KMS-11 (cell line): ENCODE measurements around the gene SOSTDC1.

Experiments used
- H2AFZ ChIP-seq: fragments of 200-600 bp; sonication (generic); 2 replicates; pipeline ENCODE4 v1.6.1; 2016; ENCODE audit warnings: antibody characterized with exemption, mixed run types, low read depth
- H3K27ac ChIP-seq: fragments of 200-600 bp; sonication (generic); 2 replicates; pipeline ENCODE4 v1.6.1; 2016; ENCODE audit warnings: mild to moderate bottlenecking, mixed run types
- H3K27me3 ChIP-seq: fragments of 200-600 bp; sonication (generic); 2 replicates; pipeline ENCODE4 v1.6.1; 2017; ENCODE audit warnings: mild to moderate bottlenecking, low read depth, mixed run types, moderate library complexity; ENCODE audit not compliant: insufficient read depth
- H3K36me3 ChIP-seq: fragments of 200-600 bp; sonication (generic); 2 replicates; pipeline ENCODE4 v1.6.1; 2017; ENCODE audit warnings: mild to moderate bottlenecking, mixed run types; ENCODE audit not compliant: insufficient read depth
- H3K4me1 ChIP-seq: fragments of 200-600 bp; sonication (generic); 2 replicates; pipeline ENCODE4 v1.6.1; 2016; ENCODE audit warnings: mild to moderate bottlenecking, low read depth, mixed run types; ENCODE audit not compliant: poor library complexity, severe bottlenecking
- H3K4me2 ChIP-seq: fragments of 200-600 bp; sonication (generic); 2 replicates; pipeline ENCODE4 v1.7.0; 2016; ENCODE audit warnings: mild to moderate bottlenecking, mixed run types
- H3K4me3 ChIP-seq: fragments of 200-600 bp; sonication (generic); IDR thresholded peaks from 2 replicates; pipeline ENCODE4 v1.6.1; 2017; ENCODE audit warnings: low read depth, low read length, mixed read lengths; ENCODE audit not compliant: insufficient read depth
- H3K79me2 ChIP-seq: fragments of 200-600 bp; sonication (generic); 2 replicates; pipeline ENCODE4 v1.6.1; 2016; ENCODE audit warnings: low read depth, mixed run types; ENCODE audit not compliant: insufficient read depth
- H3K9ac ChIP-seq: fragments of 200-600 bp; sonication (generic); 2 replicates; pipeline ENCODE4 v1.6.1; 2016; ENCODE audit warnings: mild to moderate bottlenecking, mixed run types
- H4K20me1 ChIP-seq: fragments of 200-600 bp; sonication (generic); 2 replicates; pipeline ENCODE4 v1.6.1; 2016; ENCODE audit warnings: mild to moderate bottlenecking, mixed run types; ENCODE audit not compliant: insufficient read depth
- CTCF ChIP-seq: fragments of 200-600 bp; sonication (generic); conservative IDR thresholded peaks from 2 replicates; pipeline ENCODE4 v1.6.1; 2017; ENCODE audit warnings: low read depth, mild to moderate bottlenecking, antibody characterized with exemption, low read length, moderate library complexity, mixed read lengths

The SOSTDC1 gene

GRCh38 chr7:16428672-16429071 lies 36.9 kb downstream of the SOSTDC1 start:
- no peaks in the 10 kb centered on the region for H4K20me1 ChIP-seq
- H3K79me2 ChIP-seq = no peaks in the 10 kb centered on the region
- no peaks in the 10 kb centered on the region for H3K27me3 ChIP-seq
- no peak for TF ChIP-seq CTCF
- H3K36me3 ChIP-seq = no peaks in the 10 kb centered on the region
- no peak overlapping the region for H3K9ac ChIP-seq
- no peak overlapping the region for H3K4me2 ChIP-seq
- no peak overlapping the region for H3K4me3 ChIP-seq
- no peak overlapping the region for H3K27ac ChIP-seq
- no peaks in the 10 kb centered on the region for H3K4me1 ChIP-seq
- no peak overlapping the region for H2AFZ ChIP-seq

GRCh38 chr7:16428182-16428581 lies 37.4 kb downstream of the SOSTDC1 start:
- Histone ChIP-seq H3K4me2 (no peak overlapping the region), H3K4me3 (no peak overlapping the region), H3K4me1 (no peaks in the 10 kb centered on the region), H3K79me2 (no peaks in the 10 kb centered on the region), H4K20me1 (no peaks in the 10 kb centered on the region), H3K36me3 (no peaks in the 10 kb centered on the region), H2AFZ (no peak overlapping the region), H3K27me3 (no peaks in the 10 kb centered on the region), H3K27ac (no peak overlapping the region), H3K9ac (no peak overlapping the region)
- no peak for TF ChIP-seq CTCF

GRCh38 chr7:16423761-16424160 lies 41.8 kb downstream of the SOSTDC1 start:
- H3K27me3 ChIP-seq = no peaks in the 10 kb centered on the region
- H3K4me3 ChIP-seq = no peak overlapping the region
- peaks cover 12% of the 10 kb centered on the region for H3K4me1 ChIP-seq
- no peak overlapping the region for H3K27ac ChIP-seq
- no peak overlapping the region for H3K4me2 ChIP-seq
- no peaks in the 10 kb centered on the region for H4K20me1 ChIP-seq
- no peaks in the 10 kb centered on the region for H3K36me3 ChIP-seq
- TF ChIP-seq CTCF = no peak
- H3K79me2 ChIP-seq = no peaks in the 10 kb centered on the region
- H3K9ac ChIP-seq = no peak overlapping the region
- H2AFZ ChIP-seq = no peak overlapping the region

- H2AFZ ChIP-seq = no peak overlapping the region
- H4K20me1 ChIP-seq = no peaks in the 10 kb centered on the region
- H3K27ac ChIP-seq = no peak overlapping the region
- H3K4me3 ChIP-seq = no peak overlapping the region
- H3K4me1 ChIP-seq = peaks cover 12% of the 10 kb centered on the region
- H3K79me2 ChIP-seq = no peaks in the 10 kb centered on the region
- no peak for TF ChIP-seq CTCF
- no peaks in the 10 kb centered on the region for H3K36me3 ChIP-seq
- no peaks in the 10 kb centered on the region for H3K27me3 ChIP-seq
- no peak overlapping the region for H3K9ac ChIP-seq
- H3K4me2 ChIP-seq = no peak overlapping the region
Observed at GRCh38 chr7:16422917-16423316, 42.6 kb downstream of the SOSTDC1 start.
